ENCODE measurements around the gene DBNDD2.

The DBNDD2 gene

GRCh38 chr20:45367126-45367525 lies 41.0 kb upstream of the DBNDD2 start:
- peaks cover 63% of the 10 kb centered on the region for H3K4me1 ChIP-seq (ENCODE audit: control insufficient read depth, low read length)
- TF ChIP-seq EZH2phosphoT487 (IDR thresholded peaks at IDR 0.05; ENCODE audit: borderline replicate concordance, low read length) (no peak), CTCF (IDR thresholded peaks at IDR 0.05; ENCODE audit: low read depth, low read length, poor library complexity, severe bottlenecking) (no peak)
- H3F3A ChIP-seq (ENCODE audit: control insufficient read depth, insufficient read depth) = peaks cover 27% of the 10 kb centered on the region
- H3K9me3 ChIP-seq (ENCODE audit: control insufficient read depth, insufficient read depth, low read length) = no peaks in the 10 kb centered on the region
- H3K4me2 ChIP-seq (ENCODE audit: low read length) = peak overlapping the region; percentile 94
- H3K9me2 ChIP-seq (replicated peaks; ENCODE audit: control insufficient read depth, low read length) = no peaks in the 10 kb centered on the region
- peak overlapping the region; percentile 80 for H3K27ac ChIP-seq (ENCODE audit: low read depth, low read length)
- H3K27me3 ChIP-seq (ENCODE audit: control insufficient read depth, low read length) = no peaks in the 10 kb centered on the region
- peaks cover 19% of the 10 kb centered on the region for H4K20me1 ChIP-seq (ENCODE audit: control insufficient read depth, insufficient read depth, low read depth, low read length)
- H3K4me3 ChIP-seq (ENCODE audit: low read length) = peak overlapping the region; percentile 62
- H3K79me2 ChIP-seq (ENCODE audit: control insufficient read depth, low read length) = peaks cover 38% of the 10 kb centered on the region
- H3K36me3 ChIP-seq (ENCODE audit: control insufficient read depth, low read length) = peaks cover 43% of the 10 kb centered on the region

- Histone ChIP-seq H3K4me2 (ENCODE audit: low read length) (peak overlapping the region; percentile 94), H3K4me1 (ENCODE audit: control insufficient read depth, low read length) (peaks cover 65% of the 10 kb centered on the region)
Measured at GRCh38 chr20:45368221-45368980, 39.7 kb upstream of the DBNDD2 start.

DNA sequence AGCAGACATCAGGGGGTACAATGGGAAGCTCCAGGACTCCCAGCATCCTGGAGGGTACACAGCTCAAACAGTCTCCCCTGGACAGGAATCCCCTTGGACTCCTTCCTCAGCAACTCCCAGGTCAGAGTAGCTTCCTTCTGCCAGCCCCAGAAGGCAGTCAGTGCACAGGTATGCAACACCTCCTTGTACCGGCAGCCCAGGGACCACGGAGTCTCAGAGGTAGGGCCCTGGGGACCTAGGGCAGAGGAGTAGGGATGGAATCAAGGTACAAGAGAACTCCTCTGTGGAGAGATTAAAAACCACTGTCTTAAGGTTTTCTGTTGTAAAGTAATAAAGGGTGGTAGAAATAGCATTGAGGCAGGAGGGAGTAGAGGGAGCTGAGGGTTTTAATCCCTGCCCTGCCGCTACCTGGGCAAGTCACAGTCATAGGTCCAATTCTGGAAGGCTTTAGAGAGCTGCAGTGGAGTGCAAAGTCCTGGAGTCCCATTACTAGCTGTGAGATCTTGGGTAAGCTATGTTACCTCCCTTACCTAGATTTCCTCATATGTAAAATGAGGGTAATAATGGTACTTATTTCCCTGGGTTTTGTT lies 37.4 kb upstream of the DBNDD2 start:
- Histone ChIP-seq H3K36me3 (ENCODE audit: control insufficient read depth, low read length) (peaks cover 30% of the 10 kb centered on the region), H3K27ac (ENCODE audit: low read depth, low read length) (no peak overlapping the region), H3F3A (ENCODE audit: control insufficient read depth, insufficient read depth) (peaks cover 22% of the 10 kb centered on the region), H3K27me3 (ENCODE audit: control insufficient read depth, low read length) (no peaks in the 10 kb centered on the region), H3K4me1 (ENCODE audit: control insufficient read depth, low read length) (peaks cover 56% of the 10 kb centered on the region), H3K9me2 (replicated peaks; ENCODE audit: control insufficient read depth, low read length) (no peaks in the 10 kb centered on the region), H3K4me3 (ENCODE audit: low read length) (no peak overlapping the region), H3K9me3 (ENCODE audit: control insufficient read depth, insufficient read depth, low read length) (no peaks in the 10 kb centered on the region), H3K79me2 (ENCODE audit: control insufficient read depth, low read length) (peaks cover 16% of the 10 kb centered on the region), H4K20me1 (ENCODE audit: control insufficient read depth, insufficient read depth, low read depth, low read length) (peaks cover 14% of the 10 kb centered on the region), H3K4me2 (ENCODE audit: low read length) (no peak overlapping the region)
- no peak for TF ChIP-seq EZH2phosphoT487 (IDR thresholded peaks at IDR 0.05; ENCODE audit: borderline replicate concordance, low read length)
- no peak for TF ChIP-seq CTCF (IDR thresholded peaks at IDR 0.05; ENCODE audit: low read depth, low read length, poor library complexity, severe bottlenecking)

More at GRCh38 chr20:45368221-45368980, 39.7 kb upstream of the DBNDD2 start:
- Histone ChIP-seq H3K4me3 (ENCODE audit: low read length) (peak overlapping the region; percentile 68), H3F3A (ENCODE audit: control insufficient read depth, insufficient read depth) (peaks cover 27% of the 10 kb centered on the region), H3K9me3 (ENCODE audit: control insufficient read depth, insufficient read depth, low read length) (no peaks in the 10 kb centered on the region), H4K20me1 (ENCODE audit: control insufficient read depth, insufficient read depth, low read depth, low read length) (peaks cover 19% of the 10 kb centered on the region), H3K27me3 (ENCODE audit: control insufficient read depth, low read length) (no peaks in the 10 kb centered on the region), H3K79me2 (ENCODE audit: control insufficient read depth, low read length) (peaks cover 36% of the 10 kb centered on the region), H3K9me2 (replicated peaks; ENCODE audit: control insufficient read depth, low read length) (no peaks in the 10 kb centered on the region), H3K27ac (ENCODE audit: low read depth, low read length) (peak overlapping the region; percentile 80), H3K36me3 (ENCODE audit: control insufficient read depth, low read length) (peaks cover 43% of the 10 kb centered on the region)
- TF ChIP-seq CTCF (IDR thresholded peaks at IDR 0.05; ENCODE audit: low read depth, low read length, poor library complexity, severe bottlenecking) (no peak), EZH2phosphoT487 (IDR thresholded peaks at IDR 0.05; ENCODE audit: borderline replicate concordance, low read length) (no peak)

Measured in DOHH2 (cell line).